ENCODE results near the gene HORMAD1. TPM values are rescaled to one million over a fixed set of nuclear protein-coding genes. Genes with fewer than 3 reads are reported as not detected.
"Not testable (repeated sequence)": the region's sequence is repeated elsewhere in the genome, so short reads cannot be mapped to it uniquely, and the experiment has no call there.

HORMAD1 gene
- total RNA-seq, 1 experiment from 2014 or later = not detected

DNA sequence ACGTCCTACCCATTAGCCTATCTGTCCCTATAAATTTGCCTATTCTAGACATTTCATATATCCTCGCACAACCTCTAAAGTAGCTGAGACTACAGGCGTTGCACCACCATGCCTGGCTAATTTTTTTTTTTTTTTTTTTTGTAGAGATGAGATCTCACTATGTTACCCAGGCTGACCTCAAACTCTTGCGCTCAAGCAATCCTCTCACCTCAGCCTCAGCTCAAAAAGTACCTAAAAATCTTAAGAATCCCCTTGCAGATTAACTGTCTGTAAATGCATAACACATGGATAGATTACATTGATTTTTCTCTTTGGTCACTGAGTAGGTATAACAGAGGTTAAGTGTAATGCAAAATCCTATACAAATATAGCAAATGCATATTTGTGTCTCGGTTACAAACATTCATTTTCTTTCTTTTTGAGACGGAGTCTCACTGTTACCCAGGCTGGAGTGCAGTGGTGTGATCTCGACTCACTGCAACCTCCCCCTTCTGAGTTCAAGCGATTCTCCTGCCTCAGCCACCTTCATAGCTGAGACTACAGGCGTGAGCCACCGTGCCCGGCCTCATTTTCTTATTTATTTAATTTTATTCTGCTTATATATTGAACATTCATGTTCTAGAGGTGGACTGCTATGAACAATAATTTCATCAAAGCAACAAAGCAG is 2.3 kb downstream of the HORMAD1 start:
- ChIA-PET CTCF (no interaction called here), POLR2A (no interaction called here)
- Mint-ChIP-seq H3K4me3 (ENCODE audit: unreplicated experiment) (no peak overlapping the region), H3K27ac (ENCODE audit: unreplicated experiment) (no peak overlapping the region), H3K36me3 (ENCODE audit: insufficient read depth, unreplicated experiment) (no peaks in the 10 kb centered on the region), H3K9me3 (ENCODE audit: unreplicated experiment) (no peaks in the 10 kb centered on the region), H3K4me1 (ENCODE audit: low read depth, unreplicated experiment) (no peaks in the 10 kb centered on the region), H3K27me3 (ENCODE audit: insufficient read depth, unreplicated experiment) (no peaks in the 10 kb centered on the region)
- Histone ChIP-seq H3K27me3 (replicated peaks; ENCODE audit: control insufficient read depth, insufficient read depth, low read length) (no peaks in the 10 kb centered on the region), H3K4me1 (no peaks in the 10 kb centered on the region), H3K4me3 (ENCODE audit: low read depth, low read length) (no peak overlapping the region), H3K9me3 (no peaks in the 10 kb centered on the region), H3K36me3 (ENCODE audit: control insufficient read depth, insufficient read depth, low read length) (no peaks in the 10 kb centered on the region)
- no peak for DNase-seq
- intact Hi-C loops (cut with micrococcal nuclease; ENCODE audit: unreplicated experiment) = loop anchor here (10.0 kb wide), 1 partner anchor 46 kb away; the partner anchor contains the start of gene CTSS
- no TSS peak for BruUV-seq (replicated peaks)
- no peak for TF ChIP-seq CTCF (IDR thresholded peaks at IDR 0.05; ENCODE audit: insufficient read depth in 1 of 2, low read depth in 1 of 2, low read length in 1 of 2, severe bottlenecking in 1 of 2, unreplicated experiment in 1 of 2)

DNA sequence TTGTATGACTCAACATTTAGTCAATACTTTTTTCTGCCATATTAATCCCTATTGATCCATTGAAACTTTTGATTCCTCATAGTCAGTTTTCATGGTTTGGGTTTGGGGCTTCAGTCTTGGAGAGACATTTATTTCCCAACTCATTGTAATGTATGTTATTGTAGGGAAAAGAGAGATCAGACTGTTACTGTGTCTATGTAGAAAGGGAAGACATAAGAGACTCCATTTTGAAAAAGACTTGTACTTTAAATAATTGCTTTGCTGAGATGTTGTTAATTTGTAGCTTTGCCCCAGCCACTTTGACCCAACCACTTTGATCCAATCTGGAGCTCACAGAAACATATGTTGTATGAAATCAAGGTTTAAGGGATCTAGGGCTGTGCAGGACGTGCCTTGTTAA is 11.7 kb downstream of the HORMAD1 start:
- H3K9me3 Mint-ChIP-seq (ENCODE audit: unreplicated experiment); H3K4me1 ChIP-seq; CTCF ChIA-PET; H3K36me3 ChIP-seq (ENCODE audit: control insufficient read depth, insufficient read depth, low read length); H3K9me3 ChIP-seq; H3K4me3 ChIP-seq (ENCODE audit: low read depth, low read length); BruUV-seq (replicated peaks); intact Hi-C loops (cut with micrococcal nuclease; ENCODE audit: unreplicated experiment); DNase-seq; H3K27me3 ChIP-seq (replicated peaks; ENCODE audit: control insufficient read depth, insufficient read depth, low read length); H3K4me3 Mint-ChIP-seq (ENCODE audit: unreplicated experiment); H3K27me3 Mint-ChIP-seq (ENCODE audit: insufficient read depth, unreplicated experiment); H3K36me3 Mint-ChIP-seq (ENCODE audit: insufficient read depth, unreplicated experiment); H3K27ac Mint-ChIP-seq (ENCODE audit: unreplicated experiment); H3K4me1 Mint-ChIP-seq (ENCODE audit: low read depth, unreplicated experiment): not testable (repeated sequence)
- POLR2A ChIA-PET = interaction anchor here (1.2 kb wide), 1 partner anchor 12 kb away, joined by 3 read pairs; the partner anchor contains the start of gene GOLPH3L

DNA sequence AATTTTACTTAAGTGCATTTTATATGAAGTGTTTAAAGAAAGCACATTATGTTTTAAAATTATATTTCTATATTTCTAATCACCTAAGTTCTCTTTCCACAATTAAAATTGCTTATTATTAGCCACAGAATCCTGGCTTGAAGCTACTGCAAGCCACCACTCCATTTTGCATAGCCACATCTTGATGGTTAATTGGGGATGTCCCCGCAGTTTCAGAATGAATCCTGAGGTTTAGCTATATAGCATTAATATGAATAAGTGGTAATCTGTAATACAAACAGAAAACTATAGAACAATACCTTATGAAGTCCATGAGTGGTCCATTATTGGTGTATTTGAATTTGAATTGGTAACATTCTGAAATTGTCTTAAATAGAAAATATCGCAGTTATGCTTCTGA is 12.1 kb downstream of the HORMAD1 start:
- Mint-ChIP-seq H3K4me1 (ENCODE audit: low read depth, unreplicated experiment) (no peaks in the 10 kb centered on the region), H3K36me3 (ENCODE audit: insufficient read depth, unreplicated experiment) (no peaks in the 10 kb centered on the region), H3K27ac (ENCODE audit: unreplicated experiment) (no peak overlapping the region), H3K27me3 (ENCODE audit: insufficient read depth, unreplicated experiment) (no peaks in the 10 kb centered on the region), H3K9me3 (ENCODE audit: unreplicated experiment) (no peaks in the 10 kb centered on the region), H3K4me3 (ENCODE audit: unreplicated experiment) (no peak overlapping the region)
- BruUV-seq (replicated peaks) = no TSS peak
- Histone ChIP-seq H3K9me3 (no peaks in the 10 kb centered on the region), H3K4me1 (no peaks in the 10 kb centered on the region), H3K4me3 (ENCODE audit: low read depth, low read length) (no peak overlapping the region), H3K36me3 (ENCODE audit: control insufficient read depth, insufficient read depth, low read length) (no peaks in the 10 kb centered on the region), H3K27me3 (replicated peaks; ENCODE audit: control insufficient read depth, insufficient read depth, low read length) (no peaks in the 10 kb centered on the region)
- CTCF ChIA-PET = no interaction called here
- intact Hi-C loops (cut with micrococcal nuclease; ENCODE audit: unreplicated experiment) = no loop called here
- no peak for TF ChIP-seq CTCF (IDR thresholded peaks at IDR 0.05; ENCODE audit: insufficient read depth in 1 of 2, low read depth in 1 of 2, low read length in 1 of 2, severe bottlenecking in 1 of 2, unreplicated experiment in 1 of 2)
- DNase-seq = no peak
- POLR2A ChIA-PET = interaction anchor here (1.2 kb wide), 1 partner anchor 11 kb away, joined by 3 read pairs; the partner anchor contains the start of gene GOLPH3L
